HepG2 (cell line): ENCODE measurements around the gene AHCY. TPM values are rescaled to one million over a fixed set of nuclear protein-coding genes. Genes with fewer than 3 reads are reported as not detected.

Experiments
- BORCS8-MEF2B ChIP-seq: sonication (generic); formaldehyde crosslinking; IDR thresholded peaks from 2 replicates; pipeline ENCODE4 v1.8.0; 2022; ENCODE audit warnings: mild to moderate bottlenecking, missing genetic modification reagents
- BRF2 ChIP-seq: sonication (generic); formaldehyde crosslinking; IDR thresholded peaks from 2 replicates; pipeline ENCODE4 v1.8.1; 2022; ENCODE audit warnings: mild to moderate bottlenecking, missing genetic modification reagents
- EP300 ChIP-seq, 3 experiments: sonication (generic) in 1 of 3; formaldehyde crosslinking in 1 of 3; IDR thresholded peaks; 2 replicates each; pipeline versions ENCODE4 v1.5.1 to v1.6.1; 2011 to 2020; ENCODE audit warnings: low read depth in 2 of 3, low read length in 2 of 3, borderline replicate concordance in 1 of 3, improper control_type of control experiment in 1 of 3, mild to moderate bottlenecking in 1 of 3, missing genetic modification reagents in 1 of 3, moderate library complexity in 1 of 3
- KAT7 ChIP-seq: IDR thresholded peaks from 2 replicates; pipeline ENCODE4 v1.6.1; 2018; ENCODE audit warnings: borderline replicate concordance, missing compliant biosample characterization
- LBX2 ChIP-seq: sonication (generic); formaldehyde crosslinking; IDR thresholded peaks from 2 replicates; pipeline ENCODE4 v1.5.0; 2020; ENCODE audit warnings: missing genetic modification reagents, mild to moderate bottlenecking, borderline replicate concordance
- MLX ChIP-seq: IDR thresholded peaks from 2 replicates; pipeline ENCODE4 v1.6.1; 2016
- MTA1 ChIP-seq: sonication (generic); formaldehyde crosslinking; IDR thresholded peaks from 2 replicates; pipeline ENCODE4 v1.4.0; 2020; ENCODE audit warnings: missing genetic modification reagents, mild to moderate bottlenecking, borderline replicate concordance
- MTF2 ChIP-seq: sonication (generic); formaldehyde crosslinking; IDR thresholded peaks from 2 replicates; pipeline ENCODE4 v1.5.0; 2020; ENCODE audit warnings: missing genetic modification reagents, borderline replicate concordance
- PCBP1 ChIP-seq: fragments of 200-400 bp; formaldehyde crosslinking; IDR thresholded peaks from 2 replicates; pipeline ENCODE4 v1.6.1; 2017; ENCODE audit warnings: mild to moderate bottlenecking, low read depth, low read length, borderline replicate concordance
- SAFB2 ChIP-seq: sonication (generic); formaldehyde crosslinking; IDR thresholded peaks from 2 replicates; pipeline ENCODE4 v1.5.1; 2020; ENCODE audit warnings: missing genetic modification reagents, low read depth, mild to moderate bottlenecking, borderline replicate concordance
- TBP ChIP-seq: sonication (generic); formaldehyde crosslinking; IDR thresholded peaks from 2 replicates; pipeline ENCODE4 v1.5.0; 2020; ENCODE audit warnings: missing genetic modification reagents
- TCF7L2 ChIP-seq: IDR thresholded peaks from 2 replicates; pipeline ENCODE4 v1.6.1; 2011; ENCODE audit warnings: mild to moderate bottlenecking, low read depth, low read length, moderate library complexity
- TERF1 ChIP-seq: sonication (generic); formaldehyde crosslinking; IDR thresholded peaks from 2 replicates; pipeline ENCODE4 v1.8.0; 2022; ENCODE audit warnings: mild to moderate bottlenecking, missing genetic modification reagents, moderate library complexity
- TMF1 ChIP-seq: sonication (generic); formaldehyde crosslinking; IDR thresholded peaks from 2 replicates; pipeline ENCODE4 v1.8.1; 2022; ENCODE audit warnings: low read depth, missing genetic modification reagents
- ZBTB44 ChIP-seq: sonication (generic); formaldehyde crosslinking; IDR thresholded peaks from 2 replicates; pipeline ENCODE4 v1.4.0; 2020; ENCODE audit warnings: missing genetic modification reagents
- ZBTB49 ChIP-seq: sonication (generic); formaldehyde crosslinking; IDR thresholded peaks from 2 replicates; pipeline ENCODE4 v1.4.0; 2020; ENCODE audit warnings: missing genetic modification reagents, borderline replicate concordance
- ZNF121 ChIP-seq: sonication (generic); formaldehyde crosslinking; IDR thresholded peaks from 2 replicates; pipeline ENCODE4 v1.5.0; 2020; ENCODE audit warnings: mild to moderate bottlenecking, missing genetic modification reagents
- ZNF484 ChIP-seq: sonication (generic); formaldehyde crosslinking; IDR thresholded peaks from 2 replicates; pipeline ENCODE4 v1.5.1; 2020; ENCODE audit warnings: mild to moderate bottlenecking, low read depth, missing genetic modification reagents, borderline replicate concordance
- ZNF547 ChIP-seq: sonication (generic); formaldehyde crosslinking; IDR thresholded peaks from 2 replicates; pipeline ENCODE4 v1.5.1; 2020; ENCODE audit warnings: mild to moderate bottlenecking, missing genetic modification reagents
- ZNF773 ChIP-seq: sonication (generic); formaldehyde crosslinking; IDR thresholded peaks from 2 replicates; pipeline ENCODE4 v1.4.0; 2020; ENCODE audit warnings: missing genetic modification reagents, borderline replicate concordance
- polyA plus RNA-seq, 8 experiments: library from polyadenylated mRNA; depleted of rRNA in 3 of 8; stranded (reverse) in 7 of 8; unstranded in 1 of 8; fragments of >200 nt; fragmentation: Illumina TruSeq in 4 of 8; extraction: Trizol in 4 of 8; gene quantifications; 2 replicates each; pipeline versions ENCODE4 v1.2.1 to v1.2.3, GENCODE V29; 2011 to 2016; ENCODE audit warnings: low read depth in 4 of 8, missing spikeins in 1 of 8, mixed read lengths in 1 of 8; ENCODE audit not compliant: insufficient read depth in 1 of 8
- total RNA-seq, 5 experiments: library from RNA; depleted of rRNA; stranded (reverse); fragments of >200 nt; fragmentation: Illumina TruSeq; extraction: Trizol; gene quantifications; 2 replicates each; pipeline ENCODE4 v1.2.3, GENCODE V29; 2016; ENCODE audit warnings: low read depth in 1 of 5

AHCY gene
- total and polyA plus RNA-seq, 2 of the 13 experiments (the other 11 are each of a cell fraction or from before 2014, with no cell fraction given), result 407 to 419 TPM

GRCh38 chr20:34334654-34335407 lies 31.7 kb upstream of the AHCY start (continued):
- no peak for TF ChIP-seq ZBTB44 (CRISPR knock-in tag)
- TF ChIP-seq KAT7 (CRISPR knock-in tag), result no peak
- TF ChIP-seq BORCS8-MEF2B (CRISPR knock-in tag), result no peak
- no peak for TF ChIP-seq PCBP1
- TF ChIP-seq LBX2 (CRISPR knock-in tag), result no peak
- TF ChIP-seq MLX (CRISPR knock-in tag), result no peak
- TF ChIP-seq TBP (CRISPR knock-in tag), result no peak
- no peak for TF ChIP-seq ZNF121 (CRISPR knock-in tag)
- no peak for TF ChIP-seq ZNF773 (CRISPR knock-in tag)
- TF ChIP-seq ZNF547 (CRISPR knock-in tag), result no peak; the same call in 1 of the 2 replicates
- TF ChIP-seq ZNF484 (CRISPR knock-in tag), result no peak
- no peak for TF ChIP-seq TERF1 (CRISPR knock-in tag)
- no peak for TF ChIP-seq MTF2 (CRISPR knock-in tag)
- TF ChIP-seq MTA1, result peak; percentile 42; the same call in 1 of the 2 replicates
- TF ChIP-seq TMF1 (CRISPR knock-in tag), result no peak
- no peak for TF ChIP-seq TCF7L2
- no peak for TF ChIP-seq SAFB2 (CRISPR knock-in tag)
- no peak for TF ChIP-seq BRF2 (CRISPR knock-in tag)
- TF ChIP-seq ZBTB49 (CRISPR knock-in tag), result no peak
- peak in 1 of 2 experiments; percentile 54; a peak in 2 of 4 replicates for TF ChIP-seq EP300 (IDR thresholded peaks at IDR 0.05; ENCODE audit: low read depth in 2 of 2, low read length in 2 of 2)
- no peak for TF ChIP-seq EP300 (CRISPR knock-in tag; IDR thresholded peaks at IDR 0.05; ENCODE audit: borderline replicate concordance)
